ENCODE results near the gene EPHB4.

GRCh38 chr7:100867040-100867775, 39.9 kb upstream of the EPHB4 start, which contains the start of gene TRIP6:
- TF ChIP-seq CTCF (IDR thresholded peaks at IDR 0.05) (peak in 1 of 4 experiments; percentile 2), POLR2A (IDR thresholded peaks at IDR 0.05) (peak; percentile 38 to 47)

Measured in uterus (tissue), 2 donors.